NCI-H1694 (cell line): ENCODE measurements around the gene GABRR1.
A peak's percentile ranks its signal among the peaks of the same experiment; 100 is the strongest.

Source experiments
- DNase-seq: peaks from one replicate; lab custom pipeline; 2025; lab: John Stamatoyannopoulos, UW

The GABRR1 gene

DNA sequence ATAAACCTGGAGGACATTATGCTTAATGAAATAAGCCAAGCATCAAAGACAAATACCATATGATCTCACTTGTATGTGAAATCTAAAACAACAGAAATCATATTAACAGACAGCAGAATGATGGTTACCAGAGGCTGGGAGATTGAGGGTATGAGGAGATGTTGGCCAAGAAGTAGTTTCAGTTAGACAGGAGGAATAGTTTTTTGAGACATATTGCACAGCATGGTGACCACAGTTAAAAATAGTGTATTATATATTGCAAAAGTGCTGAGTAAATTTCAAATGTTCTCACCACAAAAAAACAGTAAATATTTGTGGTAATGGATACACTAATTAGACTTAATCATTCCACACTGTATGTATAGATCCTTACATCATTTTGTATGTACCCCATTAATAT lies 1.8 kb downstream of the GABRR1 start:
- DNase-seq = no peak

- DNase-seq = no peak
Observed at GRCh38 chr6:89214197-89214596, 3.0 kb downstream of the GABRR1 start.

DNA sequence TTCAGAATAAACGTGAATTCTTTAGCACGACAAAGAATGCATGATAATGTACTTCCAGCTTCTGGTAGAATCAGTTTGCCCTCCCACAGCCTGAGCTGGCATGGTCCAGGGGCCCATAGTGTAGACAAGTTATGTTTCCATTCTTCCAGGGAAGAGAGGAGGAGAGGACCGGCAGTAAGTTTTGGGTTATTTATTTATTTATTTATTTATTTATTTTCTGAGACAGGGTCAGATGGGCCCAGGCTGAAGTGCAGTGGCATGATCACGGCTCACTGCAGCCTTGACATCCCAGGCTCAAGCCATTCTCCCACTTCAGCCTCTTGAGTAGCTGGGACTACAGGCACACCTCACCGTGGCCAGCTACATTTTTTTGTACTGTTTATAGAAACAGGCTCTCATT lies 4.7 kb downstream of the GABRR1 start:
- DNase-seq = no peak

- DNase-seq = no peak
Observed at GRCh38 chr6:89209457-89209856, 7.7 kb downstream of the GABRR1 start.

DNA sequence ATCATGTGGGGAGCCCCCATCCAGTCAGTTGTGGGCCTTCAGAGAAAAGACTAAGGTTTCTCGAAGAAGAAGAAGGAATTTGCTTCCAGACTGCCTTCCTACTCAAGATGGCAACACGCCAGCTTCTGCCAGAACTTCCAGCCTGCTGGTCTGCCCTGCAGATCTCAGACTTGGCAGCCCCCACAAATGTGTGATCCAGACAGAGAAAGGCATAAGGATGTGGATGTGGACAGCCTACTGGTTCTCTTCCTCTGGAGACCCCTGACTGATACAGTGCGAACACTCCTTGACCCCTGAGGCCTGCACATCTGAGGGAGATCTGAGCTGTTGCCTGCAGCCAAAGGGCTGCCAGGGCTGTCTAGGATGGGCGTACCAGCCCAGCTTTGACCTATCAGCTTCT lies 8.6 kb downstream of the GABRR1 start:
- no peak for DNase-seq

GRCh38 chr6:89205819-89206218 lies 11.3 kb downstream of the GABRR1 start:
- DNase-seq = no peak

GRCh38 chr6:89204096-89204495 lies 13.1 kb downstream of the GABRR1 start:
- no peak for DNase-seq

DNA sequence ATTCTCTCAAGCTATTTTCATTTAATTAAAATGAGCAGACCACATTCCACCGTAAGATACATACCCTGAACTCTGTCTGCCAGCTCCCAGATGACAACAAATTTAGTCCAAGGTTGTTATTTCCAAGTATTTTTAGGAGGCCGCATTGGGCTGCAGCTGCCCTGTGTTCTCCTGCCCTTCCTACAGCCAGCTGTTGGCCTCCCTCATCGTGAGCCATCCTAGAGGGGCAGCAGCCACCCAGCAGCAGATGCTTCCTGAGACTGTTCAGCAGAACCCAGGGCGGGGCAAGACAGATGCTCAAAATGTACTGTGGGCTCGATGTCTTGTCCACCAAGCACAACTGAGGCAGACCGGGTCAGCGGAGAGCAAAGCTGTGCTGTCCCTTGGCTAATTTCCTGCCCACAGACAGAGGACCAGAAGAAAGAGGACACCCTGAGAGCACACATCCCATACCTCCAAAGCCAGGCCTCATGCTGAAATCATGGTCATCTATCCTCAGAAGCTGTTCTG lies 16.4 kb downstream of the GABRR1 start:
- no peak for DNase-seq

DNA sequence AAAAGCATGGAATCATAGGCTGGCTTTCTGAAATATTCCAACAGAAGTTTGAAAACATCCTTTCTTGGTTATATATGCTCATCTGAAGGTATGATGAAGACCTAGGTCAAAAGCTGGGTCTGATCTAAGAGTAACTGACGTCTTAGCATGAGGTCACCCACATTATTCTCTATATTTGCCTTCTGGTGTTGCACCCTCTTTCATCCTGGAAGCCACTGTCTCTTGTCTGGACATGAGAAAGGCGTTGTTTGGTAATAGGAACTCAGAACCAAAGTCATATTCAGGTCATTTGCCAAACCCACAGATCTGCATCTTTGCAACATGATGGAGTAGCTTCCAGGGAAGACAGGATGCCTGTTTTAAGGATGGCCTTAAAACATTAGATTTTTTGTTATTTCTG lies 17.6 kb downstream of the GABRR1 start:
- no peak for DNase-seq

DNA sequence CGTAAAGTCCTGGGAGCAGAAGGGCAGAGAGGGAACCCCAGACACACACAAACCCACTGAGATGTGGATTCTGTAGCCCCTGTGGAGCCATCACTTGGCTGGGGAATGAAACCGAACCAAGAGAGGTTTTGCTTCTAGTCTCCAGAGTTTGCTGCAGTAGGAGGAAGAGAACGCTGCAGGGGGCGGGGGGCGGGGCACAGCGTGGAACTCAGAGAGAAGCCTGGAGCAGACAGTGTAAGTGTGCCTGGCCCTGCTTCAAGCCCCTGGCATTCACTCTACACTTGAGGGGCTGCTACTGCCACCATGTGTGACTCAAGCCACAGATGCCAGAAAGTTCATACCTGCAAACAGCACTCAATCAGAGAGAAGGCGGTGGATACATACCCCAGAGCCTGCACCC lies 18.9 kb downstream of the GABRR1 start:
- DNase-seq = no peak

- DNase-seq = no peak
Observed at GRCh38 chr6:89197141-89197540, 20.0 kb downstream of the GABRR1 start.

- no peak for DNase-seq
Observed at GRCh38 chr6:89194559-89194958, 22.6 kb downstream of the GABRR1 start.

DNA sequence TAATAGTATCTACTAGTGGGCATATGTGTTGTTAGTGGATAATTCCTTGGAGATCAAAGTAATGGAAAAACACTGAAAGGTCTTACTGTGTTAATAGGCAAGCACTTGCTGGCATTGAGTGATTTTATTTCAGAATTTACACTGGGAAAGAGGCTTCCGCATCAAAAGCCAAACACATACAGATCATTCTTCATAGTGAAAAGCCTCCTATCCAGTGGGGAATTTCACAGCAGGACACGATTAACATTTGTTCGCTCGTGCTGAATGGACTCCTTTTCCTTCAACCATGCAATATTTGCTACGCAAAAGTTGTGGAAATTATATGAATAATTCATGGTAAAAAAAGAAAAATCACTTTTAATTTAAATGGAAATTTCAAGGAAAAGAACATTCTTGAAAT lies 26.4 kb downstream of the GABRR1 start:
- no peak for DNase-seq

- no peak for DNase-seq
Observed at GRCh38 chr6:89187504-89187903, 29.7 kb downstream of the GABRR1 start.

DNA sequence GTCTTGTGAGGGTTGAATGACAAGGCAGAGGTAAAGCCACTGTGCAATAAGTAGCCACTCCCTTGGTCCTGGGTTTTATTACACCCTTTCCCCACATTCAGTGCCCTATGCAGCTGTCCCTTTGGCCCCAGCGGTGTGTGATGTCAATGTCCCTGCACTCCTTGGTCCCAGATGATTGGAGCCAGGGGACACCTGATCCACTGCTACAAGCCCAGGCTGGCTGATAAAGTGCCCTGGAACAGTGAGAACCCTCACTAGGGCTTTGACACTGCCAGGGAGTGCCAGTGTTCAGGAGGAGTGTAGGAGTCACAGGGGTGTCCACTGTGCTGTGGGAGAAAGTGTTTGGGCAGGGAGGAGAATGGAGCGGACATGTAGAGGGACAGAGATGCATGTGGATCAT lies 30.4 kb downstream of the GABRR1 start:
- no peak for DNase-seq

- no peak for DNase-seq
Observed at GRCh38 chr6:89184344-89184743, 32.8 kb downstream of the GABRR1 start.

GRCh38 chr6:89183294-89183693 lies 33.9 kb downstream of the GABRR1 start:
- DNase-seq = no peak

DNA sequence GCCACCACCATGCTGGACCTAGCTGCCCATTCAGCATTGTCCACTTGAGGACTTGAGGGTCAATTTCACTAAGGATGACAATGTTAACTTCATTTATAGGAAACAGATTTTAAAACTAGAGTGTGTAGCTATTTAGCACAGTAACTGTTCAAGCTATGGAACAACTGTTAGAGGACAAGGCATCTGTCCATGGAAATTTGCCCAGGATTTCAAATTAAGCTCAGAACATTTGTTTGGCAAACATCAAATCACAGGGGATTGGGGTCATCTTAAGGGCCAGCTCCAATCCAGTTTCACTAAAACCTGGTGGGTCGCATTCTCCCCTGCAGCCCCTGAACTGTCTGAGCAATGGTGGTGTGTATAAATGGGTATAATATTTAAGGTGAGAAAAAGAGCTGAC lies 36.2 kb downstream of the GABRR1 start:
- peak; percentile 16 for DNase-seq

DNA sequence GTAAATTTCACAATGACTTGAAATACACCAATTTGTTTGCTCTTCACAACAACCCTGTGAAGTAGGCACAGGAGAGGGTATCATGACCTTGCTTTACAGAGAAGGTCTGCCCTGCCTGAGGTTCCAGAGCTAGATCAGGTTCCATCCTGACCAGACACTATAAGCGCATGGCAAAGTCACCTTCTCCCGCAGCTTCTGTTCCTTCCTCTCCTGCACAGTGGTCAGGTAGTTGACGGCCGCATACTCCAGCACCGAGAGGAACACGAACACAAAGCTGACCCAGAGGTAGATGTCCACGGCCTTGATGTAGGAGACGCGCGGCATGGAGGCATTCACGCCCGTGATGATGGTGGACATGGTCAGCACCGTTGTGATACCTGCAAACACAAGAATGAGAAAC lies 37.0 kb downstream of the GABRR1 start:
- DNase-seq = no peak

GRCh38 chr6:89173634-89174033 lies 43.5 kb downstream of the GABRR1 start:
- no peak for DNase-seq

GRCh38 chr6:89172131-89172530 lies 45.0 kb downstream of the GABRR1 start:
- no peak for DNase-seq

- no peak for DNase-seq
Observed at GRCh38 chr6:89162047-89162371, 55.1 kb downstream of the GABRR1 start.

DNA sequence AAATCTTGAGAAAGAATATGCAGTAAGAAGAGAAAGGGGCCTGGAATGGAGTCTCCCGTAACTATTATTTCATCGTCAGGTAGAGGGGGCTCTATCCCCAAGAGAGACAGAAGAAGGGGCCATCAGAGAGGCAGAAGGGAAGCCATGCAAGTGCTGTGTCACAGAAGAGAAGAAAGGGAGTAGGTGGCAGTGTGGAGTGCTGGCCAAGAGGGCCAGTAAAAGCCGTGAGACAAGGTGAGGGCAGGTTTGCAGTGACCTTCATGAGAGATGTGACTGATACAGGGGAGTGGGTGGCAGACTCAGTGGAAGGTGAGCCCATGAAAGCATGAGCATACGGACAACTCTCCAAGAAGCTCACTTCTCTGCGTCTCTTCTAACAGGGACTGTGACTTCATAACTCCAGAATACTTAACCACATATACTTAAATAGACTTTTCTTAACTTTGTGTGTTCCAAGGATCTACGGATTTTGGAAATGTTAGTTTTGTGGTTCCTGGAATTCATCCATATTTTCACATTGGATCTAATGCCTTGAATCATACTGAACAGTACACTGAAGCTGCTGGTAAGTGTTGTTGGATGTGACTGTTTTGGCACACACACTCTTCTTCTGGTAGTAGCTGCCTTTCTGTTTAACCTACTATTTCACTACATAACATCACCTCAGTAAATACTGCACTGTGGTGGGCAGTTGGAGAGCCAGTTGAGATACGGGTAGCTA lies 55.7 kb downstream of the GABRR1 start:
- no peak for DNase-seq

DNA sequence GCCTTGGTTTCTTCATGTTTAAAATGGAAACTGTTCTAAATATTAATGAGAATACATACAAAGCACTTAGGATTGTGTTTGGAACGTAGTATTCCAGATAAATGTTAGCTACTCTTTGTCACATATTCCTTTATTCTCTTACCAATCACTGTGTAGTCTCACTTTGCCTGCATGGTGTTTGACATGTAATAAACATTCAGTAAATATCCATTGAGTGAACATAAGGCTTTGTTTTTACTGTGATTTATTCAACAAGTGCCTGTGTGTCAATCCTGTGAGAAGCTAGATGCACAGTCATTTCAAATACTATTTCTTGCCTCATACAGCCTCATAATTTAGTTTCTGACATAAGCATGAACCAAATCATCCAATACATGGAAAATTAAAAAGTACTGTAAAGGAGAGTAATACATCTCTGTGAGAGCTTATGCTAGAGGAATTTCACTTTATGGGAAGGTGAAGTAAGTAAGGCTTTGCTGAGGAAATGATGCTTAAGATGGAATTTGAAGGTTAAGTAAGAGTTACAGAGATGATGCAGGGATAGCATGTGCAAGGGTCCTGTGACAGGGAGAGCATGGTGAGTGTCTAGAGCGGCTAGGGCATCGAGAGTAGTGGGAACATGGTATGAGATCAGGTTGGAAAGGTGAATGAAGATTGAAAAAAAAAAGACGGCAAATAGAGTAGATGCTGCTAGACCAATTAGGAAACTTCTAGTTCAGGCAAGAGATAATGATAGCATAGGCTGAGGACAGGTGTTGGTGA lies 56.6 kb downstream of the GABRR1 start:
- no peak for DNase-seq
